Natural killer cell (primary cell): ENCODE results near the gene KCNE4. TPM values are rescaled to one million over a fixed set of nuclear protein-coding genes. Genes with fewer than 3 reads are reported as not detected.

Experiments
- ATAC-seq, 3 donors: fragments of 150-1000 bp in 2 of 3; fragments of 200-7000 bp in 1 of 3; cut with Tn5 transposase; 1 replicate in 1 of 3; 2 replicates in 2 of 3; pipeline ENCODE4 v1.10.0; 2021; ENCODE audit warnings: mild to moderate bottlenecking in 2 of 3, moderate library complexity in 2 of 3
- DNase-seq, 2 donors: peaks; one replicate each; pipeline versions ENCODE4 v3.0.0 to v3.0.0-alpha.2; 2013 to 2021; ENCODE audit warnings: mixed read lengths in 1 of 2
- H3K27ac ChIP-seq: one replicate; pipeline ENCODE4 v1.5.1; 2013; ENCODE audit warnings: mild to moderate bottlenecking, low read length
- H3K27me3 ChIP-seq: one replicate; pipeline ENCODE4 v1.6.1; 2013; ENCODE audit warnings: low read length; ENCODE audit not compliant: control insufficient read depth, insufficient read depth
- H3K36me3 ChIP-seq: one replicate; pipeline ENCODE4 v1.6.1; 2013; ENCODE audit warnings: low read length; ENCODE audit not compliant: control insufficient read depth, insufficient read depth
- H3K4me1 ChIP-seq: one replicate; pipeline ENCODE4 v1.6.1; 2013; ENCODE audit warnings: low read length; ENCODE audit not compliant: control insufficient read depth, insufficient read depth
- H3K4me3 ChIP-seq: one replicate; pipeline ENCODE4 v1.5.1; 2013; ENCODE audit warnings: low read length
- H3K9me3 ChIP-seq: one replicate; pipeline ENCODE4 v1.6.1; 2013; ENCODE audit warnings: low read length; ENCODE audit not compliant: control insufficient read depth, insufficient read depth
- H3K27ac Mint-ChIP-seq, 2 donors: one replicate each; pipeline ENCODE4 v1.8.0; 2022; ENCODE audit warnings: mild to moderate bottlenecking in 2 of 2, mixed read lengths in 2 of 2, moderate library complexity in 1 of 2
- H3K27me3 Mint-ChIP-seq, 2 donors: one replicate each; pipeline ENCODE4 v1.8.0; 2022; ENCODE audit warnings: low read depth in 2 of 2, mixed read lengths in 2 of 2
- H3K36me3 Mint-ChIP-seq: one replicate; pipeline ENCODE4 v1.8.0; 2022; ENCODE audit warnings: mixed read lengths
- H3K4me1 Mint-ChIP-seq, 2 donors: one replicate each; pipeline ENCODE4 v1.8.0; 2022; ENCODE audit warnings: mixed read lengths in 2 of 2
- H3K4me3 Mint-ChIP-seq: one replicate; pipeline ENCODE4 v1.8.0; 2022; ENCODE audit warnings: mild to moderate bottlenecking, moderate library complexity, mixed read lengths
- H3K9me3 Mint-ChIP-seq, 2 donors: one replicate each; pipeline ENCODE4 v1.8.0; 2022; ENCODE audit warnings: mixed read lengths in 2 of 2
- CTCF ChIP-seq: fragments of 200-600 bp; IDR thresholded peaks from one replicate; pipeline ENCODE4 v1.8.0; 2022; ENCODE audit warnings: antibody characterized with exemption
- WGBS: methylation state at CpG from one replicate; pipeline ENCODE4 v1.1.7; 2013; ENCODE audit warnings: missing lambda C conversion rate; ENCODE audit not compliant: insufficient coverage; 5-methylcytosine and 5-hydroxymethylcytosine counted together
- intact Hi-C: fragments of 100-400 bp; cut with micrococcal nuclease; formaldehyde crosslinking; loops from one replicate; pipeline ENCODE4 v1.14.2; 2022
- total RNA-seq, 4 donors: library from RNA; stranded (reverse); fragments of 120-200 nt in 1 of 4; gene quantifications; one replicate each; pipeline versions ENCODE4 v1.2.3 to v1.2.4, GENCODE V29; 2013 to 2022

KCNE4 gene
- total RNA-seq, 3 donors from 2014 or later (not counting 1 experiment from before 2014, with no cell fraction given): not detected

DNA sequence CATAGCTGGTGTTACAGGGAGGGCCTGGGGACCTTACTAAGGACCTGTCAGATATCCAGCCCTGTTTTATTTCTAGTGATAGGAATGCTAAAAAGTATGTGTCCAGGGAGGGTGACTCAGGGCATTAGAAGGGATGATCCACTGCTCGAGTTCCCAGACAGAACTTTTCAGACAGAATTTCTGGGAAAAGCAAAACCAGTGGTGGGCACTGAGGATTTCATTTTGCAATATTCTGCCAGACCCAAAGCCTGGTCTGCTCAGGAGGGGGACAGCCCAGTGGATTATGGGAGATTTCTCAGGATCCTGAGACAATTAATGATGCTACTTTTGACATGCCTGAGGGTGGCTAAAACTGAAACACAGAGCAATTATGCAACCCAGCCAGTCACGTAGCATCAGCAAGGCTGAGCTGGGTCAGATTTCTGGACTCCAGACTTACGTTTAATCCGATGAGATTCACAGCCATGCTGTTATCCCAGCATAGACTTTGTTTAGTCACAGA, 4.7 kb upstream of the KCNE4 start:
- Mint-ChIP-seq H3K4me1 (peaks cover 0 to 13% of the 10 kb centered on the region in 2 donors), H3K4me3 (no peak overlapping the region), H3K9me3 (no peaks in the 10 kb centered on the region), H3K27ac (no peak overlapping the region), H3K27me3 (no peaks in the 10 kb centered on the region), H3K36me3 (no peaks in the 10 kb centered on the region)
- ATAC-seq: no peak
- H3K27ac ChIP-seq: no peak overlapping the region
- intact Hi-C loops: no loop called here
- H3K4me1 ChIP-seq: peaks cover 5% of the 10 kb centered on the region
- H3K9me3 ChIP-seq: no peaks in the 10 kb centered on the region
- DNase-seq: no peak
- no peak overlapping the region for H3K4me3 ChIP-seq
- H3K36me3 ChIP-seq: no peaks in the 10 kb centered on the region
- TF ChIP-seq CTCF: no peak
- H3K27me3 ChIP-seq: no peaks in the 10 kb centered on the region
- WGBS: 88% methylated on average over 4 of the region's 4 CpGs

DNA sequence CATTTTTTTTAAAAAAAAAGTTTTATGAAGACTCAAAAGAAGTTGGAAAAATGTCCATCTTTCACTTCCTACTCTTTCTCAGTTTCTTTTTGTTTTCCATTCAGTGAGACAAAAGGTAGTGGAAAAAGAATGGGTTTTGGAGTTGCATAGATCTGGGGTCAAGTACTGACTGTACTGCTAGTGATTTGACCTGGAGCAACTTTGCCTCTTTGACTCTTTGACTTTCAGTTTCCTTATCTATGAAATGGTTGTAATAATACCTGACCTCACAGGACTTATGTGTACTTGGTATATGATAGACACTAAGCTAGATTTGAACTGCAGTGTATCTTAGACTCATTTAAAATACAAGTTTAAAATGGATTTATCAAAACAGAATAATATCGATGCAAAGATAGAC, 3.5 kb upstream of the KCNE4 start:
- Histone ChIP-seq H3K27ac (no peak overlapping the region), H3K4me1 (peaks cover under 1% of the 10 kb centered on the region), H3K4me3 (no peak overlapping the region), H3K9me3 (no peaks in the 10 kb centered on the region), H3K27me3 (no peaks in the 10 kb centered on the region), H3K36me3 (no peaks in the 10 kb centered on the region)
- H3K9me3 Mint-ChIP-seq: no peaks in the 10 kb centered on the region
- intact Hi-C loops: no loop called here
- no peak for TF ChIP-seq CTCF
- H3K4me1 Mint-ChIP-seq: peaks cover 0 to 6% of the 10 kb centered on the region in 2 donors
- H3K36me3 Mint-ChIP-seq: no peaks in the 10 kb centered on the region
- no peak for DNase-seq
- no peak for ATAC-seq
- no peak overlapping the region for H3K27ac Mint-ChIP-seq
- WGBS: no CpG with 5 or more reads among the region's 1 CpG
- H3K27me3 Mint-ChIP-seq: no peaks in the 10 kb centered on the region
- no peak overlapping the region for H3K4me3 Mint-ChIP-seq

- no peak overlapping the region for H3K27ac ChIP-seq
- ATAC-seq (no peak), DNase-seq (no peak)
- H3K36me3 ChIP-seq: no peaks in the 10 kb centered on the region
- no peaks in the 10 kb centered on the region for H3K9me3 ChIP-seq
- Mint-ChIP-seq H3K27ac (no peak overlapping the region), H3K4me3 (no peak overlapping the region), H3K4me1 (no peaks in the 10 kb centered on the region), H3K27me3 (no peaks in the 10 kb centered on the region), H3K9me3 (no peaks in the 10 kb centered on the region), H3K36me3 (no peaks in the 10 kb centered on the region)
- no peak for TF ChIP-seq CTCF
- no peaks in the 10 kb centered on the region for H3K4me1 ChIP-seq
- no peaks in the 10 kb centered on the region for H3K27me3 ChIP-seq
- H3K4me3 ChIP-seq: no peak overlapping the region
- intact Hi-C loops: no loop called here
- WGBS: 100% methylated on average over 2 of the region's 4 CpGs
These were observed 2.6 kb upstream of the KCNE4 start for GRCh38 chr2:223049356-223049755.

- Mint-ChIP-seq H3K27me3 (no peaks in the 10 kb centered on the region), H3K9me3 (no peaks in the 10 kb centered on the region), H3K36me3 (no peaks in the 10 kb centered on the region), H3K4me1 (no peaks in the 10 kb centered on the region), H3K27ac (no peak overlapping the region), H3K4me3 (no peak overlapping the region)
- TF ChIP-seq CTCF: no peak
- DNase-seq (no peak), ATAC-seq (no peak)
- H3K4me1 ChIP-seq: no peaks in the 10 kb centered on the region
- no peaks in the 10 kb centered on the region for H3K36me3 ChIP-seq
- no peak overlapping the region for H3K27ac ChIP-seq
- H3K4me3 ChIP-seq: no peak overlapping the region
- H3K9me3 ChIP-seq: no peaks in the 10 kb centered on the region
- H3K27me3 ChIP-seq: no peaks in the 10 kb centered on the region
- intact Hi-C loops: no loop called here
- whole genome bisulfite sequencing: 91% methylated on average over 2 of the region's 3 CpGs
These were observed 1.8 kb upstream of the KCNE4 start for GRCh38 chr2:223050188-223050587.
